Measurements from ENCODE around the gene GFPT1. TPM values are rescaled to one million over a fixed set of nuclear protein-coding genes. Genes with fewer than 3 reads are reported as not detected.

GFPT1 gene
- total RNA-seq, 4 donors from 2014 or later: 15.3 to 40.4 (median 28.2) TPM

DNA sequence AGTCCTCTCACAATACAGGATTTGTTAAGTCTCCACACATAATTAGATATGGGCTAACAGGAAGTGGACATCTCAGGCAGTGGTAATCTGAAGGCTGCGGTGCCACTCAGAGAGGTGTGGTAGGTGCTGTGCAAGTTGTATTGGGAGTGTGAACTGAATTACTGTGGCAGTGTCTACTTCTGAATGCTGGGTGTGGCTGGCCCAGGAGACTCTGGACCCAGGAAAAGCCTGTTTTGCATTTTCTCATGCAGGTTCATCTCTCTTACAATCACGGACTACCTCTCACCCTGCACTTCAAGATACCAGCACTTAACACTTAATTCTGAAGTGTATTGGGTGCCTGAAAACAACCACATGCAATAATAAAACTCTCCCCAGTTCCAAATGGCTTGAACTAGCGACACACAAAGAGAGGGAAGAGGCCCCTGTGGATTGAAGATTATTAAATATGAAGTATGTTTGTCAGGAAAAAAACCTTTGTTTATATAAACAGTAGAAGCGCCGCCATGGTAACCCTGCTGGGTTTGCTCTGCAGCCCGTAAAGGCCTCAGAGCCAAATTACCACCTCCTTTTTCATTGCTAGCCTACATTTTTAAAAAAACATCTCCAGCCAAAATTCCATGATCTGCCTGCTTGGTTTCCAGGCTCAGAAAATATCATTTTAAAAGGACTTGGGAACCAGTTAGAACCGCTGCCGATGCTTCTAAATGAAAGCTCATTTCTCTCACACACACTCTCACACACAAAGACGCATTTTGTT, 77.5 kb downstream of the GFPT1 start:
- H3K4me3 ChIP-seq: no peak overlapping the region
- peaks cover 3 to 65% (median 42%) of the 10 kb centered on the region in 3 donors for H3K4me1 ChIP-seq
- peak; percentile 42 for ATAC-seq

DNA sequence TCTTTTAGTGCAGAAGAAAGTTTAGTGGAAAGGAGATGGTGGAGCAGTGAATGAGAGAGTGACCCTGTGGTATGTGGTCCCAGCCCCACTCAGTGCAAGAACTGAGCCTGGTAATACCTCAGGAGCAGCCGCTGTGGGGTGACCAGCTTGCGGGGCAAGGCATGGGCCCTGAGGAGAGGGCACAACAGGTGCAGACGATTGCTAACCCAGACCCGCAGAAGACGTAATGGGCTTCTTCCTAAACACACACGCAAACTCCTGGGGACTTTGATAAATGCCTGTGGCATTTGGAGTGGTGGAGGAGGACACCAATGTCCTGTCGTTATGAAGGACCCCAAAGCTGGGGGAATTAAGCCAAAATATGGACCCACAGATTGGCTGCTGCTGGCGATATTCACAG, 78.7 kb downstream of the GFPT1 start:
- H3K4me1 ChIP-seq: peaks cover 3 to 65% (median 42%) of the 10 kb centered on the region in 3 donors
- TF ChIP-seq POLR2AphosphoS5 (IDR thresholded peaks at IDR 0.05) (no peak), EP300 (IDR thresholded peaks at IDR 0.05) (no peak), POLR2A (IDR thresholded peaks at IDR 0.05) (no peak), CTCF (IDR thresholded peaks at IDR 0.05) (no peak)
- ATAC-seq: no peak

More for the DNA sequence above, 77.5 kb downstream of the GFPT1 start:
- Histone ChIP-seq H3K27ac (peak overlapping the region; percentile 58 to 94 (median 90)), H3K36me3 (no peaks in the 10 kb centered on the region), H3K9me3 (no peaks in the 10 kb centered on the region), H3K27me3 (no peaks in the 10 kb centered on the region)
- TF ChIP-seq CTCF (IDR thresholded peaks at IDR 0.05) (no peak), POLR2A (IDR thresholded peaks at IDR 0.05) (no peak), EP300 (IDR thresholded peaks at IDR 0.05) (no peak), POLR2AphosphoS5 (IDR thresholded peaks at IDR 0.05) (no peak)
- WGBS, 2 donors (ENCODE audit: low coverage in 1 of 2): 0 to 12% methylated on average over 6 to 8 of the region's 9 CpGs

GRCh38 chr2:69307579-69308064, 79.4 kb downstream of the GFPT1 start:
- H3K4me3 ChIP-seq: peak overlapping the region in 1 of 2 donors; percentile 76
- peaks cover 3 to 65% (median 42%) of the 10 kb centered on the region in 3 donors for H3K4me1 ChIP-seq
- peak overlapping the region; percentile 58 to 94 (median 90) for H3K27ac ChIP-seq
- H3K36me3 ChIP-seq: no peaks in the 10 kb centered on the region
- no peak for ATAC-seq
- H3K27me3 ChIP-seq: no peaks in the 10 kb centered on the region
- 33 to 50% methylated on average over 1 to 5 of the region's 17 CpGs for WGBS, 2 donors (ENCODE audit: low coverage in 1 of 2)
- H3K9me3 ChIP-seq: peaks cover 0 to 7% (median 0%) of the 10 kb centered on the region in 3 donors
- TF ChIP-seq EP300 (IDR thresholded peaks at IDR 0.05) (no peak), CTCF (IDR thresholded peaks at IDR 0.05) (no peak), POLR2A (IDR thresholded peaks at IDR 0.05) (no peak), POLR2AphosphoS5 (IDR thresholded peaks at IDR 0.05) (no peak)

More for the DNA sequence above, 78.7 kb downstream of the GFPT1 start:
- H3K9me3 ChIP-seq: peaks cover 0 to 7% (median 0%) of the 10 kb centered on the region in 3 donors
- H3K4me3 ChIP-seq: no peak overlapping the region
- no peaks in the 10 kb centered on the region for H3K27me3 ChIP-seq
- H3K27ac ChIP-seq: peak overlapping the region; percentile 58 to 94 (median 90)
- 93 to 96% methylated on average over 6 to 7 of the region's 8 CpGs for WGBS, 2 donors (ENCODE audit: low coverage in 1 of 2)
- H3K36me3 ChIP-seq: no peaks in the 10 kb centered on the region

GRCh38 chr2:69306822-69307578, 80.0 kb downstream of the GFPT1 start:
- Histone ChIP-seq H3K36me3 (no peaks in the 10 kb centered on the region), H3K27me3 (no peaks in the 10 kb centered on the region), H3K27ac (peak overlapping the region; percentile 54 to 94 (median 90)), H3K9me3 (peaks cover 0 to 7% (median 0%) of the 10 kb centered on the region in 3 donors), H3K4me3 (peak overlapping the region; percentile 43 to 76), H3K4me1 (peaks cover 3 to 65% (median 42%) of the 10 kb centered on the region in 3 donors)
- WGBS, 2 donors (ENCODE audit: low coverage in 1 of 2): 0% methylated on average over 18 of the region's 61 CpGs; no CpG with 5 or more reads in 1 of the 2 donors
- peak; percentile 66 to 93 (median 82) for TF ChIP-seq CTCF (IDR thresholded peaks at IDR 0.05)
- TF ChIP-seq POLR2AphosphoS5 (IDR thresholded peaks at IDR 0.05): peak; percentile 23
- no peak for TF ChIP-seq POLR2A (IDR thresholded peaks at IDR 0.05)
- no peak for TF ChIP-seq EP300 (IDR thresholded peaks at IDR 0.05)
- ATAC-seq: peak; percentile 86
